Activated T-cell treated with anti-CD3 and anti-CD28 coated beads, Interleukin-2, amount 50 U/mL, for 24 hours (primary cell): Measurements from ENCODE around the gene AGPAT4.
"Not testable (repeated sequence)": the region's sequence is repeated elsewhere in the genome, so short reads cannot be mapped to it uniquely, and the experiment has no call there.

Source experiments
- DNase-seq: peaks from one replicate; pipeline ENCODE4 v3.0.0-alpha.2; 2020
- H3K27ac Mint-ChIP-seq: 2 replicates; pipeline ENCODE4 v1.8.0; 2020; ENCODE audit warnings: mild to moderate bottlenecking, mixed read lengths
- H3K27me3 Mint-ChIP-seq: 2 replicates; pipeline ENCODE4 v1.8.0; 2020; ENCODE audit warnings: mixed read lengths
- H3K36me3 Mint-ChIP-seq: 2 replicates; pipeline ENCODE4 v1.8.0; 2020; ENCODE audit warnings: low read depth, mixed read lengths
- H3K4me1 Mint-ChIP-seq: 2 replicates; pipeline ENCODE4 v1.8.0; 2020; ENCODE audit warnings: low read depth, mixed read lengths
- H3K4me3 Mint-ChIP-seq: 2 replicates; pipeline ENCODE4 v1.8.0; 2020; ENCODE audit warnings: mild to moderate bottlenecking, moderate library complexity, mixed read lengths
- H3K9me3 Mint-ChIP-seq: 2 replicates; pipeline ENCODE4 v1.8.0; 2020; ENCODE audit warnings: mixed read lengths

AGPAT4 gene

GRCh38 chr6:161137320-161137719 lies 136.5 kb downstream of the AGPAT4 start:
- Mint-ChIP-seq H3K9me3 (no peaks in the 10 kb centered on the region), H3K27me3 (no peaks in the 10 kb centered on the region), H3K4me1 (peaks cover 2% of the 10 kb centered on the region), H3K4me3 (no peak overlapping the region), H3K27ac (no peak overlapping the region), H3K36me3 (peaks cover 34% of the 10 kb centered on the region)
- DNase-seq: no peak

- Mint-ChIP-seq H3K27me3 (no peaks in the 10 kb centered on the region), H3K36me3 (peaks cover 35% of the 10 kb centered on the region), H3K4me1 (peaks cover 2% of the 10 kb centered on the region), H3K4me3 (no peak overlapping the region), H3K27ac (peak overlapping the region; percentile 31), H3K9me3 (no peaks in the 10 kb centered on the region)
- no peak for DNase-seq
These were observed 137.2 kb downstream of the AGPAT4 start for GRCh38 chr6:161136655-161137054.

GRCh38 chr6:161135695-161136591 lies 137.9 kb downstream of the AGPAT4 start:
- H3K4me3 Mint-ChIP-seq: no peak overlapping the region
- peaks cover 41% of the 10 kb centered on the region for H3K36me3 Mint-ChIP-seq
- peaks cover 2% of the 10 kb centered on the region for H3K4me1 Mint-ChIP-seq
- H3K27me3 Mint-ChIP-seq: no peaks in the 10 kb centered on the region
- no peak for DNase-seq
- H3K27ac Mint-ChIP-seq: peak overlapping the region; percentile 31
- H3K9me3 Mint-ChIP-seq: no peaks in the 10 kb centered on the region

- peaks cover 51% of the 10 kb centered on the region for H3K36me3 Mint-ChIP-seq
- no peak overlapping the region for H3K27ac Mint-ChIP-seq
- no peaks in the 10 kb centered on the region for H3K9me3 Mint-ChIP-seq
- H3K4me1 Mint-ChIP-seq: peaks cover 9% of the 10 kb centered on the region
- DNase-seq: no peak
- H3K27me3 Mint-ChIP-seq: no peaks in the 10 kb centered on the region
- H3K4me3 Mint-ChIP-seq: no peak overlapping the region
These were observed 139.1 kb downstream of the AGPAT4 start for GRCh38 chr6:161134550-161135298.

GRCh38 chr6:161133963-161134362 lies 139.9 kb downstream of the AGPAT4 start:
- Mint-ChIP-seq H3K4me1 (peaks cover 16% of the 10 kb centered on the region), H3K27ac (peak overlapping the region; percentile 26), H3K4me3 (no peak overlapping the region), H3K27me3 (no peaks in the 10 kb centered on the region), H3K36me3 (peaks cover 56% of the 10 kb centered on the region), H3K9me3 (no peaks in the 10 kb centered on the region)
- no peak for DNase-seq

GRCh38 chr6:161132384-161132783 lies 141.5 kb downstream of the AGPAT4 start:
- Mint-ChIP-seq H3K27ac (no peak overlapping the region), H3K4me1 (peaks cover 31% of the 10 kb centered on the region), H3K36me3 (peaks cover 69% of the 10 kb centered on the region), H3K4me3 (no peak overlapping the region), H3K27me3 (no peaks in the 10 kb centered on the region), H3K9me3 (no peaks in the 10 kb centered on the region)
- no peak for DNase-seq

- no peaks in the 10 kb centered on the region for H3K9me3 Mint-ChIP-seq
- no peaks in the 10 kb centered on the region for H3K27me3 Mint-ChIP-seq
- H3K27ac Mint-ChIP-seq: no peak overlapping the region
- peaks cover 36% of the 10 kb centered on the region for H3K4me1 Mint-ChIP-seq
- peaks cover 72% of the 10 kb centered on the region for H3K36me3 Mint-ChIP-seq
- no peak overlapping the region for H3K4me3 Mint-ChIP-seq
- no peak for DNase-seq
These were observed 142.7 kb downstream of the AGPAT4 start for GRCh38 chr6:161130967-161131766.

- H3K9me3 Mint-ChIP-seq: peaks cover 2% of the 10 kb centered on the region
- H3K27ac Mint-ChIP-seq: peak overlapping the region; percentile 14
- DNase-seq: no peak
- H3K36me3 Mint-ChIP-seq: peaks cover 72% of the 10 kb centered on the region
- peaks cover 35% of the 10 kb centered on the region for H3K4me1 Mint-ChIP-seq
- H3K27me3 Mint-ChIP-seq: no peaks in the 10 kb centered on the region
- no peak overlapping the region for H3K4me3 Mint-ChIP-seq
These were observed 143.3 kb downstream of the AGPAT4 start for GRCh38 chr6:161130541-161130940.

GRCh38 chr6:161128680-161129196 lies 145.1 kb downstream of the AGPAT4 start:
- H3K27ac Mint-ChIP-seq: peak overlapping the region; percentile 94
- H3K9me3 Mint-ChIP-seq: peaks cover 16% of the 10 kb centered on the region
- peak overlapping the region; percentile 24 for H3K4me3 Mint-ChIP-seq
- DNase-seq: peak; percentile 56
- H3K4me1 Mint-ChIP-seq: peaks cover 35% of the 10 kb centered on the region
- H3K27me3 Mint-ChIP-seq: no peaks in the 10 kb centered on the region
- peaks cover 83% of the 10 kb centered on the region for H3K36me3 Mint-ChIP-seq

- H3K27me3 Mint-ChIP-seq: no peaks in the 10 kb centered on the region
- H3K27ac Mint-ChIP-seq: peak overlapping the region; percentile 94
- H3K4me3 Mint-ChIP-seq: peak overlapping the region; percentile 24
- DNase-seq: no peak
- H3K9me3 Mint-ChIP-seq: peaks cover 21% of the 10 kb centered on the region
- H3K4me1 Mint-ChIP-seq: peaks cover 35% of the 10 kb centered on the region
- H3K36me3 Mint-ChIP-seq: peaks cover 85% of the 10 kb centered on the region
These were observed 145.6 kb downstream of the AGPAT4 start for GRCh38 chr6:161128230-161128629.

GRCh38 chr6:161127071-161127740 lies 146.7 kb downstream of the AGPAT4 start:
- DNase-seq: no peak
- no peaks in the 10 kb centered on the region for H3K27me3 Mint-ChIP-seq
- H3K27ac Mint-ChIP-seq: peak overlapping the region; percentile 16
- H3K36me3 Mint-ChIP-seq: peaks cover 94% of the 10 kb centered on the region
- peaks cover 35% of the 10 kb centered on the region for H3K4me1 Mint-ChIP-seq
- H3K9me3 Mint-ChIP-seq: peaks cover 29% of the 10 kb centered on the region
- no peak overlapping the region for H3K4me3 Mint-ChIP-seq

- Mint-ChIP-seq H3K27ac (no peak overlapping the region), H3K9me3 (peaks cover 40% of the 10 kb centered on the region), H3K27me3 (no peaks in the 10 kb centered on the region), H3K4me1 (peaks cover 35% of the 10 kb centered on the region), H3K36me3 (peaks cover 97% of the 10 kb centered on the region), H3K4me3 (no peak overlapping the region)
- no peak for DNase-seq
These were observed 148.3 kb downstream of the AGPAT4 start for GRCh38 chr6:161125591-161125990.

GRCh38 chr6:161123319-161123718 lies 150.5 kb downstream of the AGPAT4 start:
- not testable (repeated sequence) for H3K27ac Mint-ChIP-seq, DNase-seq, H3K4me3 Mint-ChIP-seq, H3K27me3 Mint-ChIP-seq
- H3K36me3 Mint-ChIP-seq: peaks cover 98% of the 10 kb centered on the region
- peaks cover 48% of the 10 kb centered on the region for H3K9me3 Mint-ChIP-seq
- H3K4me1 Mint-ChIP-seq: peaks cover 15% of the 10 kb centered on the region

GRCh38 chr6:161117942-161118341 lies 155.9 kb downstream of the AGPAT4 start:
- Mint-ChIP-seq H3K27me3 (no peaks in the 10 kb centered on the region), H3K9me3 (peaks cover 25% of the 10 kb centered on the region)

More at GRCh38 chr6:161117942-161118341, 155.9 kb downstream of the AGPAT4 start:
- H3K4me1 Mint-ChIP-seq: peaks cover 16% of the 10 kb centered on the region
- no peak for DNase-seq
- no peak overlapping the region for H3K27ac Mint-ChIP-seq
- no peak overlapping the region for H3K4me3 Mint-ChIP-seq
- H3K36me3 Mint-ChIP-seq: peaks cover 97% of the 10 kb centered on the region
